ENCODE results near the gene LMBR1. TPM values are rescaled to one million over a fixed set of nuclear protein-coding genes. Genes with fewer than 3 reads are reported as not detected.

Gene LMBR1
- total RNA-seq, 1 donor from 2014 or later, result 69.1 TPM

- Mint-ChIP-seq H3K9me3 (no peaks in the 10 kb centered on the region), H3K4me1 (ENCODE audit: unreplicated experiment) (peaks cover 6% of the 10 kb centered on the region), H3K36me3 (peaks cover 18% of the 10 kb centered on the region), H3K27ac (no peak overlapping the region), H3K27me3 (no peaks in the 10 kb centered on the region), H3K4me3 (no peak overlapping the region)
- no peak for DNase-seq (ENCODE audit: extremely low spot score, unreplicated experiment)
- TF ChIP-seq, protein P1, sequence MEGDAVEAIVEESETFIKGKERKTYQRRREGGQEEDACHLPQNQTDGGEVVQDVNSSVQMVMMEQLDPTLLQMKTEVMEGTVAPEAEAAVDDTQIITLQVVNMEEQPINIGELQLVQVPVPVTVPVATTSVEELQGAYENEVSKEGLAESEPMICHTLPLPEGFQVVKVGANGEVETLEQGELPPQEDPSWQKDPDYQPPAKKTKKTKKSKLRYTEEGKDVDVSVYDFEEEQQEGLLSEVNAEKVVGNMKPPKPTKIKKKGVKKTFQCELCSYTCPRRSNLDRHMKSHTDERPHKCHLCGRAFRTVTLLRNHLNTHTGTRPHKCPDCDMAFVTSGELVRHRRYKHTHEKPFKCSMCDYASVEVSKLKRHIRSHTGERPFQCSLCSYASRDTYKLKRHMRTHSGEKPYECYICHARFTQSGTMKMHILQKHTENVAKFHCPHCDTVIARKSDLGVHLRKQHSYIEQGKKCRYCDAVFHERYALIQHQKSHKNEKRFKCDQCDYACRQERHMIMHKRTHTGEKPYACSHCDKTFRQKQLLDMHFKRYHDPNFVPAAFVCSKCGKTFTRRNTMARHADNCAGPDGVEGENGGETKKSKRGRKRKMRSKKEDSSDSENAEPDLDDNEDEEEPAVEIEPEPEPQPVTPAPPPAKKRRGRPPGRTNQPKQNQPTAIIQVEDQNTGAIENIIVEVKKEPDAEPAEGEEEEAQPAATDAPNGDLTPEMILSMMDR (conservative IDR thresholded peaks at IDR 0.05), result no peak
Observed at GRCh38 chr7:156833312-156833711, 59.7 kb downstream of the LMBR1 start.

DNA sequence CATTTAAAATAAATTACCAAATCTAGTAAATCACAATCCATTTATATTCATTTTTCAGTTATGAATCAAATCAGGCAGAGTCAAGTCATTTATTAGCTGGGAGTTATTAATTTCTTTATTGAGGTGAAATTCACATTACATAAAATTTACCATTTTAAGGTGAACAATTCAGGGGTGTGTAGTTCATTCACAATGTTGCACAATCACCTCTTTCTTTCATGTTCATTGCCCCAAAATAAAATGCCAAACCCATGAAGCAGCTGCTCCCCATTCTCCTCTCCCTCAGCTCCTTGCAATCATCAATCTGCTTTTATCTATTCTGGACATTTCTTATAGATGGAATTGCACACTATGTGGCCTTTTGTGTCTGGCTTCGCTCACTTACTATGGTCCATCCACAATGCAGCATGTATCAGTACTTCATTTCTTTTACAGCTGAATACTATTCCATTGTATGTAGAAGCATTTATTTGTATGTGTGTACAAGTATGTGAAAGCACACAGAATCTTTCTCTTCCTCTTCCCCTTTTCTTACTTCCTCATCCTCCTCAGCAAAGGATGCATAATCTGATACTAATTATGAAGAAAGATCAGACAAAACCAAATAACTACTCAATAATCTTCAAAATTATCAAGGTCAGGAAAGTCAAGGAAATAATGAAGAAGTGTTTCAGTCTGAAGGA is 60.6 kb downstream of the LMBR1 start:
- no peak for DNase-seq (ENCODE audit: extremely low spot score, unreplicated experiment)
- Mint-ChIP-seq H3K36me3 (peaks cover 16% of the 10 kb centered on the region), H3K4me1 (ENCODE audit: unreplicated experiment) (peaks cover 6% of the 10 kb centered on the region), H3K27me3 (no peaks in the 10 kb centered on the region), H3K9me3 (no peaks in the 10 kb centered on the region), H3K4me3 (no peak overlapping the region), H3K27ac (no peak overlapping the region)
- TF ChIP-seq, protein P1 (conservative IDR thresholded peaks at IDR 0.05), result no peak

DNA sequence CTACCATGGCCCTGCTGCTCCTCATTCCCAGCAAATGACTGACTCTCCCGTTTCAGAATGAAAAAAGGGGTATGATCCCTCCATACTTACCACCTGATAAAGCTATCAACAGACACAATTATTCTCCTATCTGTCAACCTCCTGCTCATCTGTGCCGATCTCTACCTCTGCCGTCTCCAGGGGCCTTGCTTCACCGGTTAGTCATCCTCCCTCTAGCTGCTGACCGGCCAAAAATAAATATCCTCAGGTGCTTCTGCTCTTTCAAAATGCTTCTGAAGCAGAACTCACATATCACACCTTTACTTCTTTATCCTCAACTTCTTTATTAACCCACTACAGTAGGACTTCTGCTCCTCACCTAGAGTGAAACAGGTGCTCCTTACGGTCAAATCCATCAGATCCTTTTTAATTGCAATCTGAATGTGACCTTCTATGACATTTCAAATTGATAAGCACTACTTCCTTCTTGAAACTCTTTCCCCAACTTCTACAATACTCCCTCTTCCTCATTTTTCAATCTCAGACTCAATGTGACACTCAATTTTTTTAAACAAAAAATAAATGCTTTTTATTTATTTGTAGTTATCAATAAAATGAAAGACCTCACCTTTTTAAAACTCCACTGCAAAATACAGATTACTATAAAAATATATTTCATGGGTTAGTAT is 63.2 kb downstream of the LMBR1 start:
- TF ChIP-seq, protein P1 (conservative IDR thresholded peaks at IDR 0.05), result no peak
- Mint-ChIP-seq H3K27me3 (no peaks in the 10 kb centered on the region), H3K36me3 (peaks cover 8% of the 10 kb centered on the region), H3K4me3 (no peak overlapping the region), H3K27ac (no peak overlapping the region), H3K4me1 (ENCODE audit: unreplicated experiment) (peaks cover 6% of the 10 kb centered on the region), H3K9me3 (no peaks in the 10 kb centered on the region)
- DNase-seq (ENCODE audit: extremely low spot score, unreplicated experiment), result no peak

GRCh38 chr7:156827587-156828203 is 65.3 kb downstream of the LMBR1 start:
- Mint-ChIP-seq H3K27me3 (no peaks in the 10 kb centered on the region), H3K9me3 (no peaks in the 10 kb centered on the region), H3K4me1 (ENCODE audit: unreplicated experiment) (peaks cover 6% of the 10 kb centered on the region), H3K27ac (no peak overlapping the region), H3K4me3 (no peak overlapping the region), H3K36me3 (peaks cover 4% of the 10 kb centered on the region)
- TF ChIP-seq, protein P1 (conservative IDR thresholded peaks at IDR 0.05), result peak; percentile 76
- no peak for DNase-seq (ENCODE audit: extremely low spot score, unreplicated experiment)

DNA sequence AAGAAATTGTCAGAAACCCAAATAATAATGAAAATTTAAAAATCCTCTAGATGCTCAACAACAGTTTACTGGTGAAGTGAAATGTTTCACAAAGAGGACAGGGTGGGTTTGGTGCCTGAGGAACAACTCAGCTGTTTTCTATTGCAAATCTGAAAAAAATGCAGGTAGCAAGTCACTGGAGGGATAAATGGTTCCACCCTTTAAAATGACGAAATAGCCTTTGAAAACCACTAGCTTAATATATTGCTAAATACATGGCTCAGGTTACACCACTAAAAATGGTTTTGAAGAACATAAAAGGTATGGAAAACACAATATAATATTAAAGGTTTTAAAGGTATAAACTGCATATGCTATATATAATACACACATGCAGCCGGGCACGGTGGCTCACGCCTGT is 69.5 kb downstream of the LMBR1 start:
- Mint-ChIP-seq H3K27me3 (no peaks in the 10 kb centered on the region), H3K27ac (no peak overlapping the region), H3K9me3 (no peaks in the 10 kb centered on the region), H3K4me1 (ENCODE audit: unreplicated experiment) (no peaks in the 10 kb centered on the region), H3K36me3 (no peaks in the 10 kb centered on the region), H3K4me3 (no peak overlapping the region)
- DNase-seq (ENCODE audit: extremely low spot score, unreplicated experiment), result no peak
- TF ChIP-seq, protein P1 (conservative IDR thresholded peaks at IDR 0.05), result no peak

Measured in type B pancreatic cell (in vitro differentiated cells).